Heart left ventricle (tissue), 13 donors: Measurements from ENCODE around the gene MAPKAPK3.

Experiments
- POLR2A ChIP-seq, 2 donors: fragments of 450-650 bp; IDR thresholded peaks; one replicate each; pipeline ENCODE4 v1.6.1; 2017; ENCODE audit warnings: antibody characterized with exemption in 2 of 2, mild to moderate bottlenecking in 2 of 2, moderate library complexity in 2 of 2
- TF ChIP-seq, protein P1 (sequence below), 12 donors: fragments of 200-600 bp; sonication (generic) in 4 of 12; IDR thresholded peaks; one replicate each; pipeline versions ENCODE4 v1.5.0 to v1.8.0; 2018 to 2022; ENCODE audit warnings: antibody characterized with exemption in 12 of 12, mild to moderate bottlenecking in 5 of 12
- donor health status: ischemic (EF 13 %, LVEDD 7.1; RV severe dilation, severe dysfunction).
- donor health status: DM: no; HTN: yes; CAD: no.
- donor health status: DM: no; HTN: no; CAD: no.
- donor health status: ischemic (EF 25% LVEDD 6.9; RV normal size, moderate dysfunction).
- donor health status: ischemic (EF 25% LVEDD 5.7; RV mildly dilated, moderate dysfunction).
- donor health status: ischemic (EF 35%, LVEDD 5.7; RV mildly dilated, moderate dysfunction).
- donor health status: nonischemic (EF 11% LVEDD 7.7; RV severe dilation, severe dysfunction).
- donor health status: DM: yes; HTN: yes; CAD: no.
- donor health status: PGD.
- donor health status: ischemic (EF 29% LVEDD 5.4; RV normal size, mild dysfunction).
- donor health status: nonischemic (EF 23%, LVEDD 6.1; RV moderate dilation, normal function).

- TF ChIP-seq POLR2A (IDR thresholded peaks at IDR 0.05): no peak
- TF ChIP-seq, protein P1, sequence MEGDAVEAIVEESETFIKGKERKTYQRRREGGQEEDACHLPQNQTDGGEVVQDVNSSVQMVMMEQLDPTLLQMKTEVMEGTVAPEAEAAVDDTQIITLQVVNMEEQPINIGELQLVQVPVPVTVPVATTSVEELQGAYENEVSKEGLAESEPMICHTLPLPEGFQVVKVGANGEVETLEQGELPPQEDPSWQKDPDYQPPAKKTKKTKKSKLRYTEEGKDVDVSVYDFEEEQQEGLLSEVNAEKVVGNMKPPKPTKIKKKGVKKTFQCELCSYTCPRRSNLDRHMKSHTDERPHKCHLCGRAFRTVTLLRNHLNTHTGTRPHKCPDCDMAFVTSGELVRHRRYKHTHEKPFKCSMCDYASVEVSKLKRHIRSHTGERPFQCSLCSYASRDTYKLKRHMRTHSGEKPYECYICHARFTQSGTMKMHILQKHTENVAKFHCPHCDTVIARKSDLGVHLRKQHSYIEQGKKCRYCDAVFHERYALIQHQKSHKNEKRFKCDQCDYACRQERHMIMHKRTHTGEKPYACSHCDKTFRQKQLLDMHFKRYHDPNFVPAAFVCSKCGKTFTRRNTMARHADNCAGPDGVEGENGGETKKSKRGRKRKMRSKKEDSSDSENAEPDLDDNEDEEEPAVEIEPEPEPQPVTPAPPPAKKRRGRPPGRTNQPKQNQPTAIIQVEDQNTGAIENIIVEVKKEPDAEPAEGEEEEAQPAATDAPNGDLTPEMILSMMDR (IDR thresholded peaks at IDR 0.05): no peak
Measured at GRCh38 chr3:50583897-50584296, 33.1 kb upstream of the MAPKAPK3 start.
